SIG-M5 (cell line): ENCODE data around the gene MGAT3.

Experiments used
- DNase-seq: peaks from one replicate; lab custom pipeline; 2025; lab: John Stamatoyannopoulos, UW

The MGAT3 gene

GRCh38 chr22:39429186-39429585, 27.6 kb upstream of the MGAT3 start:
- no peak for DNase-seq

- no peak for DNase-seq
These were observed 26.8 kb upstream of the MGAT3 start for GRCh38 chr22:39429916-39430575.

GRCh38 chr22:39430576-39431150, 26.1 kb upstream of the MGAT3 start:
- no peak for DNase-seq

GRCh38 chr22:39431216-39431801, 25.5 kb upstream of the MGAT3 start:
- no peak for DNase-seq

- no peak for DNase-seq
These were observed 25.0 kb upstream of the MGAT3 start for GRCh38 chr22:39431821-39432251.

- DNase-seq, result no peak
These were observed 24.4 kb upstream of the MGAT3 start for GRCh38 chr22:39432361-39432811.

- DNase-seq, result no peak
These were observed 23.2 kb upstream of the MGAT3 start for GRCh38 chr22:39433476-39434242.

GRCh38 chr22:39434243-39434653, 22.6 kb upstream of the MGAT3 start:
- DNase-seq, result no peak

GRCh38 chr22:39434721-39435120, 22.1 kb upstream of the MGAT3 start:
- DNase-seq, result no peak

GRCh38 chr22:39435616-39436015, 21.2 kb upstream of the MGAT3 start:
- no peak for DNase-seq

- no peak for DNase-seq
These were observed 18.8 kb upstream of the MGAT3 start for GRCh38 chr22:39437791-39438704.

GRCh38 chr22:39439170-39439569, 17.6 kb upstream of the MGAT3 start:
- DNase-seq, result no peak

GRCh38 chr22:39443398-39443797, 13.4 kb upstream of the MGAT3 start:
- DNase-seq, result no peak

- no peak for DNase-seq
These were observed 12.5 kb upstream of the MGAT3 start for GRCh38 chr22:39444247-39444800.

GRCh38 chr22:39444937-39445465, 11.8 kb upstream of the MGAT3 start:
- no peak for DNase-seq

GRCh38 chr22:39445678-39446077, 11.1 kb upstream of the MGAT3 start:
- DNase-seq, result no peak

- no peak for DNase-seq
These were observed 10.5 kb upstream of the MGAT3 start for GRCh38 chr22:39446239-39446721.

- no peak for DNase-seq
These were observed 8.4 kb upstream of the MGAT3 start for GRCh38 chr22:39448205-39449054.

- no peak for DNase-seq
These were observed 7.1 kb upstream of the MGAT3 start for GRCh38 chr22:39449708-39450107.
